HG02938 (cell line): ENCODE measurements around the gene KIF15.
"Not testable (repeated sequence)": the region's sequence is repeated elsewhere in the genome, so short reads cannot be mapped to it uniquely, and the experiment has no call there.

Source experiments
- ATAC-seq: cut with Tn5 transposase; IDR thresholded peaks from one replicate; pipeline ENCODE4 v1.9.1; 2021; ENCODE audit warnings: mild to moderate bottlenecking, moderate library complexity; ENCODE audit not compliant: unreplicated experiment

Gene KIF15

GRCh38 chr3:44761424-44762169 is at the start of gene KIF15, which contains the start of gene KIAA1143:
TSS of gene KIF15 (plus strand) at chr3:44761794. CDS start at chr3:44761866, 72 bp downstream.
TSS of gene KIAA1143 (minus strand) at chr3:44761619. CDS start at chr3:44761602, 17 bp downstream.
- peak; percentile 90 for ATAC-seq

- ATAC-seq = no peak
Observed at GRCh38 chr3:44712455-44713075, 49.0 kb upstream of the KIF15 start, which contains the start of gene ZNF502. TSS of gene ZNF502 (plus strand) at chr3:44712660. CDS start at chr3:44720262, 7,602 bp downstream.

GRCh38 chr3:44721231-44722102 is 40.1 kb upstream of the KIF15 start:
- no peak for ATAC-seq

- ATAC-seq = no peak
Observed at GRCh38 chr3:44722103-44722401, 39.5 kb upstream of the KIF15 start.

- peak; percentile 62 for ATAC-seq
Observed at GRCh38 chr3:44729384-44729910, 32.1 kb upstream of the KIF15 start, which contains the start of gene ZNF501. TSS of gene ZNF501 (plus strand) at chr3:44729635. CDS start at chr3:44734422, 4,787 bp downstream.

GRCh38 chr3:44734646-44735168 is 26.9 kb upstream of the KIF15 start:
- no peak for ATAC-seq

GRCh38 chr3:44761101-44761423 is 532 bp upstream of the KIF15 start:
- no peak for ATAC-seq

- ATAC-seq = peak; percentile 9
Observed at GRCh38 chr3:44762170-44762677, 630 bp downstream of the KIF15 start.

GRCh38 chr3:44762690-44763089 is 1.1 kb downstream of the KIF15 start:
- ATAC-seq = no peak

- no peak for ATAC-seq
Observed at GRCh38 chr3:44764248-44764647, 2.7 kb downstream of the KIF15 start.

GRCh38 chr3:44771424-44772098 is 10.0 kb downstream of the KIF15 start:
- no peak for ATAC-seq

GRCh38 chr3:44772099-44772442 is 10.5 kb downstream of the KIF15 start:
- no peak for ATAC-seq

- ATAC-seq = no peak
Observed at GRCh38 chr3:44782891-44783290, 21.3 kb downstream of the KIF15 start.

GRCh38 chr3:44795197-44795596 is 33.6 kb downstream of the KIF15 start:
- ATAC-seq = no peak

- no peak for ATAC-seq
Observed at GRCh38 chr3:44802011-44802410, 40.4 kb downstream of the KIF15 start.

- peak; percentile 88 for ATAC-seq
Observed at GRCh38 chr3:44803298-44803697, 41.7 kb downstream of the KIF15 start.

- no peak for ATAC-seq
Observed at GRCh38 chr3:44805960-44806359, 44.4 kb downstream of the KIF15 start.

GRCh38 chr3:44814751-44815150 is 53.2 kb downstream of the KIF15 start:
- ATAC-seq = no peak

- not testable (repeated sequence) for ATAC-seq
Observed at GRCh38 chr3:44816334-44816733, 54.7 kb downstream of the KIF15 start.

GRCh38 chr3:44821206-44821605 is 59.6 kb downstream of the KIF15 start:
- not testable (repeated sequence) for ATAC-seq
